Ovary (tissue), 3 donors: Measurements from ENCODE around the gene RSAD1.

Source experiments
- CTCF ChIP-seq, 3 donors: fragments of 450-650 bp in 2 of 3; fragments of 200-600 bp in 1 of 3; IDR thresholded peaks; one replicate each; pipeline versions ENCODE4 v1.5.1 to v1.8.0; 2016 to 2022; ENCODE audit warnings: antibody characterized with exemption in 3 of 3, mild to moderate bottlenecking in 1 of 3
- POLR2A ChIP-seq: fragments of 450-650 bp; IDR thresholded peaks from one replicate; pipeline ENCODE4 v1.6.1; 2017; ENCODE audit warnings: antibody characterized with exemption, mild to moderate bottlenecking, moderate library complexity
- donor health status: DM: no; HTN: no; CAD: no.

- TF ChIP-seq CTCF (IDR thresholded peaks at IDR 0.05) (no peak), POLR2A (no peak)
Observed at GRCh38 chr17:50473901-50474300, 4.8 kb upstream of the RSAD1 start.
